Thyroid gland (tissue), 4 donors: ENCODE results near the gene ZSCAN32. TPM values are rescaled to one million over a fixed set of nuclear protein-coding genes. Genes with fewer than 3 reads are reported as not detected.

ENCODE experiments used
- DNase-seq, 2 donors: peaks; one replicate each; pipeline ENCODE4 v3.0.0-alpha.2; 2019
- H3K27ac ChIP-seq, 3 donors: fragments of 200-600 bp; sonication (generic); 1 replicate in 2 of 3; 2 replicates in 1 of 3; pipeline ENCODE4 v1.5.1; 2016 to 2019; ENCODE audit warnings: mild to moderate bottlenecking in 1 of 3, moderate library complexity in 1 of 3
- H3K27me3 ChIP-seq: fragments of 200-600 bp; sonication (generic); one replicate; pipeline ENCODE4 v1.5.1; 2019
- H3K36me3 ChIP-seq, 2 donors: fragments of 200-600 bp; sonication (generic); one replicate each; pipeline ENCODE4 v1.5.1; 2016 to 2019
- H3K4me1 ChIP-seq, 2 donors: fragments of 200-600 bp; sonication (generic); one replicate each; pipeline ENCODE4 v1.5.1; 2017 to 2019
- H3K4me3 ChIP-seq, 3 donors: fragments of 200-600 bp; sonication (generic); replicated peaks in 1 of 3; 1 replicate in 2 of 3; 2 replicates in 1 of 3; pipeline ENCODE4 v1.5.1; 2016; ENCODE audit warnings: mild to moderate bottlenecking in 1 of 3
- H3K9me3 ChIP-seq: fragments of 200-600 bp; sonication (generic); one replicate; pipeline ENCODE4 v1.5.1; 2017
- POLR2A ChIP-seq, 2 donors: fragments of 450-650 bp; IDR thresholded peaks; one replicate each; pipeline ENCODE4 v1.6.1; 2017; ENCODE audit warnings: antibody characterized with exemption in 2 of 2, mild to moderate bottlenecking in 2 of 2, moderate library complexity in 1 of 2
- WGBS, 2 donors: methylation state at CpG; one replicate each; pipeline ENCODE4 v1.1.5; 2017; 5-methylcytosine and 5-hydroxymethylcytosine counted together
- intact Hi-C: fragments of 100-400 bp; cut with DNase I; formaldehyde crosslinking; loops from one replicate; pipeline ENCODE4 v1.15.1; 2023
- total RNA-seq, 4 donors: library from RNA; depleted of rRNA; stranded (reverse); fragments of >200 nt; gene quantifications; one replicate each; pipeline ENCODE4 v1.2.3, GENCODE V29; 2016
- TF ChIP-seq, protein P1 (sequence below), 6 experiments: fragments of 200-600 bp in 3 of 6; fragments of 450-650 bp in 3 of 6; sonication (generic) in 3 of 6; IDR thresholded peaks; one replicate each; pipeline ENCODE4 v1.5.1; 2016 to 2019; ENCODE audit warnings: antibody characterized with exemption in 6 of 6, mild to moderate bottlenecking in 2 of 6, inconsistent platforms in 1 of 6, moderate library complexity in 1 of 6

ZSCAN32 gene
- total RNA-seq, 4 donors from 2014 or later = 12.0 to 20.2 (median 15.4) TPM

GRCh38 chr16:3358871-3359270, 41.9 kb downstream of the ZSCAN32 start:
- WGBS, 2 donors = 0 to 19% methylated on average over 1 of the region's 1 CpG
- no peak overlapping the region for H3K4me3 ChIP-seq
- TF ChIP-seq, protein P1, sequence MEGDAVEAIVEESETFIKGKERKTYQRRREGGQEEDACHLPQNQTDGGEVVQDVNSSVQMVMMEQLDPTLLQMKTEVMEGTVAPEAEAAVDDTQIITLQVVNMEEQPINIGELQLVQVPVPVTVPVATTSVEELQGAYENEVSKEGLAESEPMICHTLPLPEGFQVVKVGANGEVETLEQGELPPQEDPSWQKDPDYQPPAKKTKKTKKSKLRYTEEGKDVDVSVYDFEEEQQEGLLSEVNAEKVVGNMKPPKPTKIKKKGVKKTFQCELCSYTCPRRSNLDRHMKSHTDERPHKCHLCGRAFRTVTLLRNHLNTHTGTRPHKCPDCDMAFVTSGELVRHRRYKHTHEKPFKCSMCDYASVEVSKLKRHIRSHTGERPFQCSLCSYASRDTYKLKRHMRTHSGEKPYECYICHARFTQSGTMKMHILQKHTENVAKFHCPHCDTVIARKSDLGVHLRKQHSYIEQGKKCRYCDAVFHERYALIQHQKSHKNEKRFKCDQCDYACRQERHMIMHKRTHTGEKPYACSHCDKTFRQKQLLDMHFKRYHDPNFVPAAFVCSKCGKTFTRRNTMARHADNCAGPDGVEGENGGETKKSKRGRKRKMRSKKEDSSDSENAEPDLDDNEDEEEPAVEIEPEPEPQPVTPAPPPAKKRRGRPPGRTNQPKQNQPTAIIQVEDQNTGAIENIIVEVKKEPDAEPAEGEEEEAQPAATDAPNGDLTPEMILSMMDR (IDR thresholded peaks at IDR 0.05) = no peak
- no peak for TF ChIP-seq POLR2A (IDR thresholded peaks at IDR 0.05)
- no peaks in the 10 kb centered on the region for H3K27me3 ChIP-seq
- no peak overlapping the region for H3K27ac ChIP-seq
- DNase-seq = no peak
- H3K9me3 ChIP-seq = no peaks in the 10 kb centered on the region
- no peaks in the 10 kb centered on the region for H3K4me1 ChIP-seq
- intact Hi-C loops = no loop called here
- no peaks in the 10 kb centered on the region for H3K36me3 ChIP-seq

DNA sequence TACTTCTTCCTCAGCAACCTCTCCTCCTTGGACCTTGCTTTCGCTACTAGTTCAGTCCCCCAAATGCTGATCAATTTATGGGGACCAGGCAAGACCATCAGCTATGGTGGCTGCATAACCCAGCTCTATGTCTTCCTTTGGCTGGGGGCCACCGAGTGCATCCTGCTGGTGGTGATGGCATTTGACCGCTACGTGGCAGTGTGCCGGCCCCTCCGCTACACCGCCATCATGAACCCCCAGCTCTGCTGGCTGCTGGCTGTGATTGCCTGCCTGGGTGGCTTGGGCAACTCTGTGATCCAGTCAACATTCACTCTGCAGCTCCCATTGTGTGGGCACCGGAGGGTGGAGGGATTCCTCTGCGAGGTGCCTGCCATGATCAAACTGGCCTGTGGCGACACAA, 44.7 kb downstream of the ZSCAN32 start:
- 75 to 86% methylated on average over 1 to 9 of the region's 10 CpGs for WGBS, 2 donors
- H3K4me3 ChIP-seq = no peak overlapping the region
- TF ChIP-seq, protein P1 (IDR thresholded peaks at IDR 0.05) = no peak
- no peak for TF ChIP-seq POLR2A (IDR thresholded peaks at IDR 0.05)
- no peak for DNase-seq
- H3K27ac ChIP-seq = no peak overlapping the region
- no peaks in the 10 kb centered on the region for H3K4me1 ChIP-seq
- intact Hi-C loops = no loop called here
- no peaks in the 10 kb centered on the region for H3K27me3 ChIP-seq
- H3K36me3 ChIP-seq = no peaks in the 10 kb centered on the region
- no peaks in the 10 kb centered on the region for H3K9me3 ChIP-seq

DNA sequence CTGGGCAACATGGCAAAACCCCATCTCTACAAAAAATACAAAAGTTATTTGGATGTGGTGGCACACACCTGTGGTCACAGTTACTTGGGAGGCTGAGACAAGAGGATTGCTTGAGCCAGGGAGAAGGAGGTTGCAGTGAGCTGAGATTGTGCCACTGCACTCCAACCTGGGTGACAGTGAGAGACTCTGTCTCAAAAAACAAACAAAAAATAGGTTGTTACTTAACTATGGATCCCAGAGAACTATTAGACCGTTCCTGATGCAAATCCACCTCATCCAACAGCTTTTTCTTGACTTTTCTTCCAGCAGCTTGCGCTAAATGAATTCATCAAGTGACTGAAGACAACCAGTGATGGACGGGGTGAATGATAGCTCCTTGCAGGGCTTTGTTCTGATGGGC, 45.2 kb downstream of the ZSCAN32 start, which contains the start of gene OR2C1:
TSS of gene OR2C1 (plus strand) at position 301 of the 400 bp plus-strand sequence. CDS start at position 353, 52 bp downstream.
- TF ChIP-seq, protein P1 (IDR thresholded peaks at IDR 0.05) = no peak
- TF ChIP-seq POLR2A (IDR thresholded peaks at IDR 0.05) = no peak
- Histone ChIP-seq H3K27ac (no peak within 1 kb of the TSS), H3K36me3 (no peaks in the 10 kb centered on the region), H3K4me1 (no peaks in the 10 kb centered on the region), H3K4me3 (no peak within 1 kb of the TSS), H3K9me3 (no peaks in the 10 kb centered on the region), H3K27me3 (no peaks in the 10 kb centered on the region)
- intact Hi-C loops = no loop called here
- DNase-seq = no peak
- 63 to 69% methylated on average over 3 of the region's 3 CpGs for WGBS, 2 donors

DNA sequence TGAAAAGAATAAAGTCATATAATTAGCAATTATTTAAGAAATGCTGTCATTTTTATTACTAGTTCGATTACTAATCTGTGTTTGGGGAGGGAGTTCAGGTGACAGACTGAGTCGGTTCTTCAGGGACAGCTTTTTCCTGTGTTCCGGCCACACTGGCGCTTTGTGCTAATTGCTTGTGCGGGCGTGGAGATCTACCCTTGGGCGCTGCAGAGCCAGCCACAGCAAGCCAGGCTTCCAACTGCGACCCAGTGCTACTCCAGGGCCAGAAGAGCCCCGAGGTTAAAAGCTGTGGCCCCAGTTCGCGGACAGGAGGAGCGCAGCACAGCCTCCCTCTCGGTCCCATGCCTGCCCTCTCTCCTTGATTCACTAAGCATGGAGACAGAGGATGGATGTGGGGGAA, 51.6 kb downstream of the ZSCAN32 start:
- Histone ChIP-seq H3K9me3 (no peaks in the 10 kb centered on the region), H3K36me3 (no peaks in the 10 kb centered on the region), H3K27me3 (no peaks in the 10 kb centered on the region), H3K27ac (no peak overlapping the region), H3K4me1 (no peaks in the 10 kb centered on the region), H3K4me3 (no peak overlapping the region)
- intact Hi-C loops = no loop called here
- 63 to 76% methylated on average over 13 of the region's 13 CpGs for WGBS, 2 donors
- DNase-seq = no peak
- TF ChIP-seq, protein P1 (IDR thresholded peaks at IDR 0.05) = no peak
- TF ChIP-seq POLR2A (IDR thresholded peaks at IDR 0.05) = no peak

DNA sequence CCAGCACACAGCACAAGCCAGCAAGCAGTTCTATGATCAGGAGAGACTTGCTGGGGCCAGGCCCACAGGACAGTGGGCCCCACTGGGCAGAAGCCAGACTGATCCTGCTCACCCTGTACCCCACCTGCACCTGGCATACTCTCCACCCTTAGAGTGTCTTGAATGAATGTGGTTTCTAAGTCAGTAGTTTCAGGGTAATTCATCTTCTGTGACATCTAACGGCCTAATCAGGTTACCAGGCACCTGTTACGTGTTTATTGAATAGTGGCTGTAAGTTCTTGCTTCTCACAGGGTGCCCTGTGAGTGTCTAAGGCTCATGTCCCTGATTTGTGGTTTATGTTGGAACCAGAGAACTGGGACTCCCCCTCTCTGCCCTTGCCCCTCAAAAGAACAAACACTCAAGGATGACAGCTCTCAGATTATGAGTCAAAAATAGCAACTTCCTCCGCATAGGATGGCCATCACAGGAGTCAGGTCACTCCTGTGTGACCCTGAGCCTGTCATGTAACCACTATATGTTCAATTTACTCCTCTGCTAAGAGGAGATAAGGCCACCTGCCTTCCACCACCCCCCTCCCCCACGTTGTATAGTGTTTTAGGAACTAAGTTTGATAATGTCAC, 52.1 kb downstream of the ZSCAN32 start:
- no peaks in the 10 kb centered on the region for H3K27me3 ChIP-seq
- H3K36me3 ChIP-seq = no peaks in the 10 kb centered on the region
- TF ChIP-seq, protein P1 (IDR thresholded peaks at IDR 0.05) = no peak
- no peak for TF ChIP-seq POLR2A (IDR thresholded peaks at IDR 0.05)
- H3K9me3 ChIP-seq = no peaks in the 10 kb centered on the region
- H3K27ac ChIP-seq = no peak overlapping the region
- H3K4me3 ChIP-seq = no peak overlapping the region
- intact Hi-C loops = no loop called here
- 60 to 67% methylated on average over 4 of the region's 4 CpGs for WGBS, 2 donors
- no peak for DNase-seq
- H3K4me1 ChIP-seq = no peaks in the 10 kb centered on the region
